Stimulated activated CD4-positive, alpha-beta T cell treated with anti-CD3 and anti-CD28 coated beads, TNF-alpha, amount 100 ng/mL, for 4 hours (primary cell): Measurements from ENCODE around the gene MADCAM1.
"Not testable (repeated sequence)": the region's sequence is repeated elsewhere in the genome, so short reads cannot be mapped to it uniquely, and the experiment has no call there.

Experiments used
- DNase-seq, 3 experiments: peaks; one replicate each; pipeline ENCODE4 v3.0.0-alpha.2; 2020; ENCODE audit warnings: low read depth in 3 of 3

Gene MADCAM1

DNA sequence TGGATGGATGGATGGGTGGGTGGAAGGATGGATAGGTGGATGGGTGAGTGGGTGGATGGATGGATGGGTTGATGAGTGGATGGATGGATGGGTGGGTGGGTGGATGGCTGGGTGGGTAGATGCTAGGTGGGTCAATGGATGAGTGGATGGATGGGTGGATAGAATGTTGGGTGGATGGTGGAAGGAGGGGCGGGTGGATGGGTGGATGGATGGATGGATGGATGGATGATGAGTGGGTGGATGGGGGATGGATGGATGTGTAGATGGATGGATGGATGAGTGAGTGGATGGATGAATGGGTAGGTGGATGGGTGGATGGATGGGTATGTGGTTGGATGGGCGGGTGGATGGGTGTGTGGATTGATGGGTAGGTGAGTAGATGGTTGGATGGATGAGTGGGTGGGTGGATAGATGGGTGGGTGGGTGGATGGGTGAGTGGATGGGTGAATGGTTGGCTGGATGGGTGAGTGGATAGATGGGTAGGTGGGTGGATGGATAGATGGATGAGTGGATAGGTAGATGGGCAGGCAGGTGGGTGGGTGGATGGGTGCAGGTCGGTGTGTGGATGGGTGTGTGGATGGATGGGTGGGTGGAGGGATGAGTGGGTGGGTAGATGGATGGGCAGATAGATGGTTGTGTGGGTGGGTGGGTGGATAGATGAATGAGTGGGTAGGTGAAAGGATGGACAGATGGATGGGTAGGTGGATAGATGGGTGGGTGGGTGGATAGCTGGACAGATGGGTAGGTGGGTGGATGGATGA is 31.1 kb upstream of the MADCAM1 start:
- DNase-seq: no peak

DNA sequence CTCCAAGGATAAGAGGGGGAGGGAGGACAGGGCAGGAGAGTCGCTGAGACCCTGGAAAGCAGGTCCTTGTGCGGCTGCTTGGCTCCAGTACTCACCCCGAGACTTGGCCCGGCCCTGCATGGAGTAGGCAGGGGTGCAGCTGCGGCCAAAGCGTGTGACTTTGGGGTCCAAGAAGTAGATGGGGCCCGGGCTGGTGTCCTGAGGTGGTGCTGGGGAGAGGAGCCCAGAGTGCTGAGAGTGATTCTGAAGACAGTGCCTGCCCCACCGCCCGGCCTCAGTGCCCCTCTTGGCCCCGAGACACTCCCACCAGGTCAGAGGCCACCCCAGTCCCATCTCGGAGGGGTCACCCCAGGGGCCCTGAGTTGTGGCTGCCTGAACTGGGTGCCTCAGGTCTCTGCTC is 28.7 kb upstream of the MADCAM1 start:
- DNase-seq: no peak

DNA sequence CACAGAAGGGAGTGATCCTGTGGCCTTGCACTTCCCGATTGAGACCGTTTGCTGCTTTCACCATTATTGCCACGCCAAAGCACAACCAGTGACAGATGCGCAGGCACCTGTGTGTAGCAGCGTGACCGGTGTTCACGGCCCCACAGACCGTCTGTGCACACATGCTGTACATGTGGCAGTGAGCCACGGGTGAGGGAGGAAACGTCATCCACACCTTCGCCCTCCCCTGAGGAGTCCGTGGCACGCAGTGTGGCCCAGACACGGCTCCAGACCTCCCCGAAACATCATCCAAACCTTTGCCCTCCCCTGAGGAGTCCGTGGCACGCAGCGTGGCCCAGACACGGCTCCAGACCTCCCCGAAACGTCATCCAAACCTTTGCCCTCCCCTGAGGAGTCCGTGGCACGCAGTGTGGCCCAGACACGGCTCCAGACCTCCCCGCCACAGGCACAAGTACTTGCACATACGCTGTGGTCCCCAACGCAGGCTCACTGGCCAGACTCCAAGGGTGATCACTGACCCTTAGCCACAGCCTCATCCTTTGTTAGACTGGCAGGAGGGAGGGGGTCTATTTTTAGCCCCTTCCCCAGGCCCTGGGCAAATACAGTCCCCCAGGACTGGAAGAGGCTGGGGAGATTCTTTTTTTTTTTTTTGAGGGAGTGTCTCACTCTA is 27.6 kb upstream of the MADCAM1 start:
- no peak for DNase-seq

DNA sequence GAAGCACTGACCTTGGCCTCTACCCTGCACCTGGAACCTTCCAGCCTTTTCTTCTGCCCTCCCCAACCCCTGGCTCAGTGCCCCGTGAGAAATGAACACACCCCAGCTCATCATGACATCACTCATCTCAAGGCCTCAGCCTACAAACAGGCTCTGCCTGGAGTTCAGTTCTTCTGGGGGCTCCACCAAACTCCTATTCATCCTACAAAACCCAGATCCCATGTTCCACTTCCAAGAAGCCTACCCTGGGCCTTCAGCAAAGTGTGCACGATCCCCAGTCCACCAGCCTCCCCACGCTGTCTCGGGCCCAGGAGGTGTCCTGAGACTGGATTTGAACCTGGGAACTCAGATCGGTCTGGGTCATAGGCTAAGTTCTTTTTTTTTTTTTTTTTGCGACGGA is 26.5 kb upstream of the MADCAM1 start:
- no peak for DNase-seq

DNA sequence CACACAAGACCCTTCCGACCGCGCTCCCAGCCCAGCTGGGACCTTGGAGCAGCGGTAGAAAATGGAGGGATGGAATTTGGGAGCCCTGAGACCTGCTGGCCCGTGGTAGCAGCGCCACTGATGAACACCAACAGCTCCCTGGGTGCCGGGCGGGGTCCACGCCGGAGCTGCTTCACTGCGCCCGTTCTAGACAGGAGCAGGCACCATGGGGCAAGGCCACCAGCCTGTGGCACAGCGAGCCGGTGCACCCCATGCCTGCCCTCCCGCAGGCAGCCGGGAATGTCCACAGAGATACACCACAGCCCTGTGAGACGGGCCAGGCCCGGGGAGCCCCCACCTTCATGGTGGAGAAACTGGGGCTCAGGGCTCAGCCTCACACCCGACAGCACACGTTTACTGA is 25.6 kb upstream of the MADCAM1 start:
- DNase-seq: no peak

DNA sequence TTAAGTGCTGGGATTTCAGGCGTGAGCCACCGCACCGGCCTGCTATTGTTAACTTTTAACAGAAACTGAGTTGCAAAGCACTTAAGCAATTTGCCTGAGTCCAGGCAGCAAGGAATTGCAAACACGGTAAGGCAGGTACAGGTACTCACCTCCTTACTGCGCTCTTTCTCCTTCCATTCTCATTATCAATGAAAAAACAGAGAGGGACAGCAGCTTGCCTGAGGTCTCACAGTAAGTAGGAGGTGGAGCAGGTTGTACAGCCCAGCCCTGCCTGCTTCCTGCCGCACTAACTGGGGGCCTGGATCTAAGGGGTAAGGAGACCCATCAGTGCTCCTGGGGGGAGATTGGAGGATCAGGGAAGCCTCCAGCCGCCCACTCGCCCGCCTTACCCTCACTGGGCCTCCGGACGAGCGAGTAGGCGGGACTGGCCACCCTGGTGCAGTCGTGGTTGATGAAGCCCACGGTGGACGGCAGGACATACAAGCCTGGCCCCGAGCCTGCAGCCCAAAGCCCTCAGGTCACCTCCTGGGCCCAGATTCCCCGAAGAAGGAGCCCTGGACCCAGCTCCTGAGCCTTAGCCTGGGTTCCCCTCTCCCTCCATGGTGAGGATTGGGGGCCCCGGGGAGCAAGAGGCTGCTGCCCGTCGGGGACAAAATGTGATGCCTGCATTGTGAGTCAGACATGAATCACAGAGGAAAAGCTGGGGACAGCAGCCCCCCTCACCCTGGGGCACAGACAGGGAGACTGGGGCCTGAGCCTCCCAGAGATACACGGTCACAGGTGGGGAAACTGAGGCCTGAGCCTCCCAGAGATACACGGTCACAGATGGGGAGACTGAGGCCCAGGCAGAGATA is 24.1 kb upstream of the MADCAM1 start:
- no peak for DNase-seq

DNA sequence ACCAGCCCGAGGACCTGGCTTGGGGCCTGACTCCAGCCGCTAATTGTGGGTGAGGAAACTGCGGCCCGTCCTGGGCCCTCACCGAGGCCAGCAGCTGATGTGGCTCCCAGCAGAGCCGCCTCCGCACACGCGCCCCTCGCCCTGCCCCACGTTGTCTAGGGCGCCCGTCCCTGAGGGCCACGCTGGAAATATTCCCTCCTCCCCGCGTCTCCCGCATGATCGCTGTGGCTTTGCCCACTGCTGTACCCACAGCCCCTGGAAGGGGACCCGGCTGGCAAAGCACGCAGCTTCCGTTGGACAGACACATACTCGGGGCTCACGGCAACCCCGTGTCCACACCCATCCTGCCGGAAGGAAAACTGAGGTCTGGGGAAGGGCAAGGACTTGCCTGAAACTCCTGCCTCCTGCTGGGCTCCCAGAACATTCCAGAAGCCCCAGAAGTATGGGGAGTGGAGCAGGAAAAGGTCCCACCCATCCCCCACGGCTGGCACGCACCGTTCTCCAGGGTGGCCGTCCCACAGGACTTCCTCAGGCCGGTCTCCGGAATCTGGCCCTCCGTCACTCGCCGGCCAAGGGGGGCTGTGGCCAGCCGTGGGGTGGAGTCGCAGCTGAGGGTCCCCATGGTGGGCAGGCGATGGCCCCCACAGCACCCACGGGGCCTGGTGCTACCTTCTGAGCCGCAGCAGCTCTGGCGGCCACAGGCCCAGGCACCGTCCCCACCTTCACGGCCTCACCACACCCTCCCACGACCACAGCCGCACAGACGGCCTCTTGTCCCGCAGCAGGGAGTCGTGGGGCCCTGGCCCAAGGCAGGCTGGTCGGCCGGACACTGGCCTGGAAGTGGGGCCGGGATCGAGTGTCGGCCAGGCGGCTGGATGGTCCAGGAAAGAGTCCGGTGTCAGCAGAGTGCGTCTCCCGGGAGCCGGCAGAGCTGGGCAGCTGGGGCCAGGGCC is 21.9 kb upstream of the MADCAM1 start:
- no peak for DNase-seq

DNA sequence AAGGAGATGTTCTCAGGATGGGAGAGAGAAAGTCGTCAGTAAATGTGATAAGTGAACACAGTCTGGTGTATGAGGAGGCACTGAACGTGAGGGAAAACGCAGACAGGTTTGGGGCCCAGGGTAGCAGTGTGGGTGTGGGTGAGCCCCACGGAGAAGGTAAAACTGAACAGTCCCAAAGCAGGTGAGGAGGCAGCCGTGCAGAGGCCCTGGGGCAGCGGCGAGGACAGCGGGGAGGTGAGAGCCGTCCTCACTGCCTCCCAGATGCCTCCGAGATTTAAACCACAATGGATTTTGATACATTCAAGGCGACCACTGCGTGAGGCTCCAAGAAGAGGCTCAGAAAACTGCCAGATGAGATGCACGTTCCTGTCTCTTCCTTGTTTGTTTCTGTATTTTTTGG is 20.9 kb upstream of the MADCAM1 start:
- no peak for DNase-seq

DNA sequence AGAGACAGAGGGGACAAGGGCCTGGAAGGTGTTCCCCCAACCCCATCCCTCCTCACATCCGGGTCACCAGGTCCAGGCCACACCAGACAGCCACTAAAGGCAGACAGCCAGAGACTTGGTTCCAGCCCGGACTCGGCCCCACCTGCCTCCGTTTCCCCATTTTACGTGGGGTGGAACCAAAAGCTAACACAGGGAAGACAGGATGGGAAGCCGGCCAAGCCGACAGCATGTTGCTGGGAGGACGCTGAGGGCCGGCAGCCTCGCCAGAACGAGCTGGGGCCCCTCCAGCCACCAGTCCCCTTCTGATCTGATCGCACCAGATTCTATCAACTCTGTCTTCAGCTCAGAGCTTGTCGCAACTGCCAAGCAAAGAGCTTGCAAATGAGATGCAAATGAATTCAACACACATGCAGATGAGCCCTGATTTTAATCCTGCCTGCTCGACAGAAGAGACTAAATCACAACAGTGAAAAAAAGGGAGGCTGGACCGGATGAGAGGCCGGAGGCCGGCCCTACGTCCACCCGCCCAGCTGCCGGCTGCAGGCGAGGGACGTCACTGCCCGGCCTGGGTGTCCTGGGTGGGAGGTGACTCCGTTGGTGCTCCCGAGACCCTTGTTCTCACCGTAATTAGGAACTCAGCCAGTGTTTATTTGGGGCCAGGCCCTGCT is 17.9 kb upstream of the MADCAM1 start:
- DNase-seq: no peak

DNA sequence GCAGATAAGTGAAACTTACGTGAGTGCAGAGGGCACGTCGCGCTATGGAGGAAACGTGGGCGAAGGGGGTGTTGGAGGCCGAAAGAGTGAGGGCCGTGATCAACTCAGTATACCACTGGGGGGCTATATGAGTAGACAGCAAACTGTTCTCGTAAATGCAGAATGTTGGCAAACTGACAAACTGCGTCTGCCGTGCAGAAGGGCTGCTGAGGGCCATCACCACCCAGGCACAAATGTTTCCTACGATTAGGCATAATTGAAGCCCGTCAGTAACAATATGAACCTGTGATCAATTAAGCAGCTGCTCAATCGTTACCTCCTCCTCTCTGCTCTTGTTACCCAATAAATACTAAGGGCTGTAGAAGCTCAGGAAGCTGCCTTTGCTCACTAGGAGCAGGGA is 17.3 kb upstream of the MADCAM1 start:
- DNase-seq: no peak

DNA sequence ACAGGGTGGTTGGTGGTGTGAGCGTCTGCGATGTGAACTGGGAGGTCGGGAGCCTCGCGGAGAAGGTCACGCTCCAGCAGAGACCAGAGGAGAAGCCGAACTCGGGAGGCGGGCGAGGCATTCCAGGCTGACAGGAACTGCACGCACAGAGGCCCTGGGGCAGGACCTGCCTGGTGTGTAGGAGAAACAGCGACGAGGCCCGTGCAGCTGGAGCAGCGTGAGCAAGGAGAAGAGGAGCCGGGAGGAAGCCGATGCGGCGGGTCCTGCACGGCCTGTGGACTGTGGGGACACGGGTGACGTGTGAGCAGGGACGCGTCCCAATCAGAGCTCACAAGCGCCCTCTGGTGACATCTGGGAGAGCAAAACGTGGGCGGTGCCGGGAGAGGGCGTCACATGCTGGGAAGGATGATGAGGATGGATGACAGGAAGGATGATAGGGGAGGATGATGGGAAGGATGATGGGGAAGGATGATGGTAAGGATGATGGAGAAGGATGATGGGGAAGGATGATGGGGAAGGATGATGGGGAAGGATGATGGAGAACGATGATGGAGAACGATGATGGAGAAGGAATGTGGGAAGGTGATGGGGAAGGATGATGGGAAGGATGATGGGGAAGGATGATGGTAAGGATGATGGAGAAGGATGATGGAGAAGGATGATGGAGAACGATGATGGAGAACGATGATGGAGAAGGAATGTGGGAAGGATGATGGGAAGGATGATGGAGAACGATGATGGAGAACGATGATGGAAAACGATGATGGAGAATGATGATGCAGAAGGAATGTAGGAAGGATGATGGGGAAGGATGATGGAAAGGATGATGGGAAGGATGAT is 16.1 kb upstream of the MADCAM1 start:
- no peak for DNase-seq

DNA sequence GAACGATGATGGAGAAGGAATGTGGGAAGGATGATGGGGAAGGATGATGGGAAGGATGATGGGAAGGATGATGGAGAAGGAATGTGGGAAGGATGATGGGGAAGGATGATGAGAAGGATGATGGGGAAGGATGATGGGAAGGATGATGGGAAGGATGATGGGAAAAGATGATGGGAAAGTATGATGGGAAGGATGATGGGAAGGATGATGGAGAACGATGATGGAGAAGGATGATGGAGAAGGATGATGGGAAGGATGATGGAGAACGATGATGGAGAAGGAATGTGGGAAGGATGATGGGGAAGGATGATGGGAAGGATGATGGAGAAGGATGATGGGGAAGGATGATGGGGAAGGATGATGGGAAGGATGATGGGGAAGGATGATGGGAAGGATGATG is 15.2 kb upstream of the MADCAM1 start:
- not testable (repeated sequence) for DNase-seq

DNA sequence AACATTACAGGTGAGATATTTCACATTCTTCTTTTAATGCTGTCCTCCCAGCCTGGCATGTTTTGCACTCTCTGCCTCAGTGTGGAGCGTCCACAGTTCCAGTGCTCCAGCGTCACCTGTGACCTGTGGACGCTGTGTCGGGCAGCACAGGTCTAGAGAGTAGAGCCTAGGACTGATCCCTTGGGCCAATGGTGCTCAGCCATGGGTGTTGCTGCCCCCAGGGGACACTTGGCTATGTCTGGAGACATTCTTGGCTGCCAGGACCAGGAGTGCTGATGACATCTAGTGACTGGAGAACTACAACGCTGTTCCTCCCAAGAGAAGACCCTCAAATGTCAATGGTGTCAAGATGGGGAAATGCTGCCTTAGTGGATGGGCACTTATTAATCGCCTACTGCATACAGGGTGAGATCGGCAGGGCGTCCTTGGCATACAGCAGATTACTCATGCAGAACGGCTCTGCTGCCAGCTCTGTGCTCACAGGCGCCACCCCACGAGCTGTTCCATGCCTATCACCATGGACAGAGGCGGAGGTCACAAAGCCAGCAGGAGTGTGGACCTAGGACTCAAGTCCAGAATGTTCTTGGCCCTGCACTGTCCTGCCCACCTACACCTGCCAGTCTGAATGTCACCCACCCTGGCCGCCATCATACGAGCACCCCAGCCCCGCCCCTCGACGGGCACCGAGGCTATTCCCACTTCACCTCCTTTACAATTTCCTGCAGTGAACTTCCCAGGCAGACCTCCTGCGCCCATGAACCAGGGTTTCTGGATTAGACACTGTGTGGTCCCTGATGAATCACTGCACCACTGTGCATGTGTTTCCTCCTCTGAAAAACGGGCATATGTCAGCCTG is 13.9 kb upstream of the MADCAM1 start:
- no peak for DNase-seq

DNA sequence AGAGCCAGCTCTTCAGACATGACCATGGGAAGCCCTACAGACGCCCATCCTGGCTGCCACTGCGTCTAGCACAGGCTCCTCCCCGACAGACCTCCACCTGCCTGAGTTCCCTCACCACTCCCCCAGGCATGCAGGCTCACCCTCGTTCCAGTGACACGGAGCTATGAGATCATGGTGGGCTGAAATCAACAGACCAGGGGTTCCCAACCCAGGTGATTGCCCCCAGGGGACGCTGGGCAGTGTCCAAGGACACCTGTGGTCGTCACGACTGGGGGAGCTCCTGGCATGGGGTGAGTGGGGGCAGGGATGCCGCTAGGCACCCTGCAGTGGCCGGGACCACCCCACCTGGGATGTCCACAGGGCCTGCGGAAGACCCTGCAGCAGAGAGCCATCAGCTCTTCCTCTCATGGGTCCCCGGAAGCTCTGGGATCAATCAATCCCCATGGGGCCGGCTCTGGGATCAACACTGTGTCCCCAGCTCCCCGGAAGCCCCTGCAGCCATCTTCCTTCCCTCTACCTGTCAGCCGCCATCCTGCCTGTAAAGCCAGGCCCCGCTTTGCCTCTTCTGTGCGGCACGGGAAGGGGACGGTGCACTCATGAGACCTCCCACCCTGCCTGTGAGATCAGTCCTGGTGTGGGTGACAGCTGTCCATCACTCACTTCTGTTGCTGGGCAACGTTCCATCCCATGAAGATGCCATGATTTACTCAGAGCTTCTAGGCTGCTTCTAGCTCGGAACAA is 12.8 kb upstream of the MADCAM1 start:
- DNase-seq: no peak

DNA sequence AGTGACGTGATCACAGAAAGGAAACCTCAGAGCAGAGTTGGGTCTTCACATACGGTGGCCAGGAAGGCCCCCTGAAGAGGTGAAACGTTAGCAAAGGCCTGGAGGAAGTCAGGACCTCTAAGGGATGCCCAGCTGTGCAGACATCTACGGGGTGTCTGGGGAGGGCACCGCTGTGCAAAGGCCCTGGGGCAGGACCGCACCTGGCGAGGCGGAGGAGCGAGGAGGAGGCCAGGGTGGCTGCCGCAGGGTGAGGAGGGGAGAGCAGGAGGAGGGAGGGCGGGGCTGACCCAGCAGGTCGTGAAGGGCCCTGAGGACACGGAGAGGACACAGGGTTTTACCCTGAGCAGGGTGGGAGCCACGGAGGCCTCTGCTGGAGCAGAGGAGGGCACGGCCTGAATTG is 11.8 kb upstream of the MADCAM1 start:
- DNase-seq: no peak

DNA sequence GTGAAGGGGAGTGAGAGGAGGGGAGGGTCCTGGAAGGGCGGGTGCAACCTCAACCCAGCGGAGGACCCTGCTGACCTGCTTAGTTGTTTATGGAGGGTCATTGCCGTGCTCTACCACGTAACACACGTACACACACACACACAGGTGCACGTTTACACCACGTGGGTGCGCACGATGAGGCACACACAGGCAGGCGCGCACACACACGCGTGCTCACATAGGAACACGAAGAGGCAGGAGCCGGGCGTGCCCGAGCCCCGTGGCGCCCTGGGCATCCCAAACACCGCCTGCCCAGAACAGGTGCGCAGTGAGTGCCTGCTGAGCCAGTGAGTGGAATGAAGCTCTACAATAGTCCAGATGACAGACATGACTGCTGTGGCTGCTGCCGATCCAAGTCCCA is 11.2 kb upstream of the MADCAM1 start:
- no peak for DNase-seq

DNA sequence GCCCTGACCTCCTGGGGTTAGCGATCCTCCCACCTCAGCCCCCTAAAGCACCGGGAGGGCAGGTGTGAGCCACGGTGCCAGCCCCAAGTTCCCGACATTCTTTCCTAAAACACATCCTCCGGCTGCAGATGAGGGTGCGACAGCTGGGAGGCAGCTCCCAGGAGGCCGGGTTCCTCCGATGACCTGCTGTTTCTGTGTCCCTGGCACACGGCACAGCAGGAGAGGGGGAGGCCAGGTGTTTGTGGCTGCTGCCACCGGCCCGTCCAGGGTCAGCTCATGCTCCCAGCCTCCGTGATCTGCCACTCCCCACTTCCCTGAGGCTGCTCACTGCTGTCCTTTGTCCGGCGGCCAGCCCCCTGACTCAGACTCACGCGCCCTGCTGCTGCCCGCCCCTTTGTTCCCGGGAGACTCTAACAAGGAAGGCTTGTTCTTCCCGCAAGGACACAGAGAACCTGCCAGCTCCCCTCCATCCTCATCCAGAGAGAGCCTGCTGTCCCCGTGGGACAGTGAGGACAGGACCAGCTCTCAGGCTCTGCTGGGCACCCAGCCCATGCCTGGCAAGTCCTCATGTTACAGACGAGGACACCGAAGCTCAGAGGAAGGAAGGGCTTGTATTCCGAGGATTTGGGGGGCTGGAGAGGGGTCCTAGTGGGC is 10.6 kb upstream of the MADCAM1 start:
- DNase-seq: no peak
